Uterus (tissue), 4 donors: Measurements from ENCODE around the gene ZG16. TPM values are rescaled to one million over a fixed set of nuclear protein-coding genes. Genes with fewer than 3 reads are reported as not detected.
"Not testable (repeated sequence)": the region's sequence is repeated elsewhere in the genome, so short reads cannot be mapped to it uniquely, and the experiment has no call there.

ENCODE experiments used
- DNase-seq, 2 donors: peaks; one replicate each; pipeline ENCODE4 v3.0.0-alpha.2; 2019 to 2020
- H3K27ac ChIP-seq, 2 donors: fragments of 200-600 bp; sonication (generic); 1 replicate in 1 of 2; 2 replicates in 1 of 2; pipeline ENCODE4 v1.5.1; 2016 to 2018
- H3K27me3 ChIP-seq, 2 donors: fragments of 200-600 bp; sonication (generic); one replicate each; pipeline ENCODE4 v1.5.1; 2018 to 2019; ENCODE audit warnings: control low read depth in 1 of 2
- H3K36me3 ChIP-seq, 2 donors: fragments of 200-600 bp; sonication (generic); one replicate each; pipeline ENCODE4 v1.5.1; 2019; ENCODE audit warnings: control low read depth in 1 of 2
- H3K4me1 ChIP-seq, 2 donors: fragments of 200-600 bp; sonication (generic); one replicate each; pipeline ENCODE4 v1.5.1; 2018 to 2019; ENCODE audit warnings: control low read depth in 1 of 2
- H3K4me3 ChIP-seq, 2 donors: fragments of 200-600 bp; sonication (generic); 1 replicate in 1 of 2; 2 replicates in 1 of 2; pipeline ENCODE4 v1.5.1; 2018 to 2019; ENCODE audit warnings: mild to moderate bottlenecking in 1 of 2
- H3K9me3 ChIP-seq, 2 donors: fragments of 200-600 bp; sonication (generic); one replicate each; pipeline ENCODE4 v1.5.1; 2019; ENCODE audit warnings: control low read depth in 1 of 2
- POLR2A ChIP-seq, 2 donors: fragments of 450-650 bp; IDR thresholded peaks; one replicate each; pipeline ENCODE4 v1.6.1; 2016; ENCODE audit warnings: antibody characterized with exemption in 2 of 2, mild to moderate bottlenecking in 1 of 2, moderate library complexity in 1 of 2
- intact Hi-C: fragments of 100-400 bp; cut with DNase I; formaldehyde crosslinking; loops from one replicate; pipeline ENCODE4 v1.15.1; 2023; ENCODE audit warnings: low total_unique reads
- total RNA-seq, 4 donors: library from RNA; depleted of rRNA in 3 of 4; stranded (reverse); fragments of >200 nt in 3 of 4; gene quantifications; one replicate each; pipeline versions ENCODE4 v1.1.0 to v1.2.4, GENCODE V29; 2014 to 2023
- TF ChIP-seq, protein P1 (sequence below), 4 experiments: fragments of 200-600 bp in 2 of 4; fragments of 450-650 bp in 2 of 4; sonication (generic) in 2 of 4; IDR thresholded peaks; one replicate each; pipeline ENCODE4 v1.5.1; 2016 to 2019; ENCODE audit warnings: antibody characterized with exemption in 4 of 4, mild to moderate bottlenecking in 2 of 4, moderate library complexity in 1 of 4
- donor health status: DM: yes; HTN: yes; CAD: no.

The ZG16 gene
- total RNA-seq, 4 donors from 2014 or later: under 0.01 TPM; not detected in 3

GRCh38 chr16:29757950-29758466, 20.0 kb upstream of the ZG16 start:
- Histone ChIP-seq H3K4me3 (no peak overlapping the region), H3K27ac (no peak overlapping the region), H3K9me3 (no peaks in the 10 kb centered on the region), H3K4me1 (no peaks in the 10 kb centered on the region), H3K27me3 (no peaks in the 10 kb centered on the region), H3K36me3 (no peaks in the 10 kb centered on the region)
- TF ChIP-seq POLR2A (IDR thresholded peaks at IDR 0.05): no peak
- TF ChIP-seq, protein P1, sequence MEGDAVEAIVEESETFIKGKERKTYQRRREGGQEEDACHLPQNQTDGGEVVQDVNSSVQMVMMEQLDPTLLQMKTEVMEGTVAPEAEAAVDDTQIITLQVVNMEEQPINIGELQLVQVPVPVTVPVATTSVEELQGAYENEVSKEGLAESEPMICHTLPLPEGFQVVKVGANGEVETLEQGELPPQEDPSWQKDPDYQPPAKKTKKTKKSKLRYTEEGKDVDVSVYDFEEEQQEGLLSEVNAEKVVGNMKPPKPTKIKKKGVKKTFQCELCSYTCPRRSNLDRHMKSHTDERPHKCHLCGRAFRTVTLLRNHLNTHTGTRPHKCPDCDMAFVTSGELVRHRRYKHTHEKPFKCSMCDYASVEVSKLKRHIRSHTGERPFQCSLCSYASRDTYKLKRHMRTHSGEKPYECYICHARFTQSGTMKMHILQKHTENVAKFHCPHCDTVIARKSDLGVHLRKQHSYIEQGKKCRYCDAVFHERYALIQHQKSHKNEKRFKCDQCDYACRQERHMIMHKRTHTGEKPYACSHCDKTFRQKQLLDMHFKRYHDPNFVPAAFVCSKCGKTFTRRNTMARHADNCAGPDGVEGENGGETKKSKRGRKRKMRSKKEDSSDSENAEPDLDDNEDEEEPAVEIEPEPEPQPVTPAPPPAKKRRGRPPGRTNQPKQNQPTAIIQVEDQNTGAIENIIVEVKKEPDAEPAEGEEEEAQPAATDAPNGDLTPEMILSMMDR (IDR thresholded peaks at IDR 0.05): no peak
- intact Hi-C loops: no loop called here
- DNase-seq: no peak

- no peaks in the 10 kb centered on the region for H3K9me3 ChIP-seq
- TF ChIP-seq, protein P1 (IDR thresholded peaks at IDR 0.05): no peak
- TF ChIP-seq POLR2A (IDR thresholded peaks at IDR 0.05): no peak
- intact Hi-C loops: no loop called here
- H3K4me1 ChIP-seq: no peaks in the 10 kb centered on the region
- no peak for DNase-seq
- H3K27ac ChIP-seq: no peak overlapping the region
- H3K36me3 ChIP-seq: no peaks in the 10 kb centered on the region
- no peaks in the 10 kb centered on the region for H3K27me3 ChIP-seq
- H3K4me3 ChIP-seq: no peak overlapping the region
These were observed 17.3 kb upstream of the ZG16 start for GRCh38 chr16:29760567-29761279.

- H3K4me1 ChIP-seq, H3K36me3 ChIP-seq, H3K27ac ChIP-seq, DNase-seq, H3K9me3 ChIP-seq, H3K27me3 ChIP-seq, intact Hi-C loops, H3K4me3 ChIP-seq: not testable (repeated sequence)
These were observed 16.8 kb upstream of the ZG16 start for GRCh38 chr16:29761280-29761651.

GRCh38 chr16:29761882-29762281, 16.2 kb upstream of the ZG16 start:
- no peak overlapping the region for H3K4me3 ChIP-seq
- no peaks in the 10 kb centered on the region for H3K27me3 ChIP-seq
- intact Hi-C loops: no loop called here
- no peaks in the 10 kb centered on the region for H3K9me3 ChIP-seq
- TF ChIP-seq, protein P1 (IDR thresholded peaks at IDR 0.05): no peak
- TF ChIP-seq POLR2A (IDR thresholded peaks at IDR 0.05): no peak
- no peak for DNase-seq
- H3K4me1 ChIP-seq: no peaks in the 10 kb centered on the region
- H3K27ac ChIP-seq: no peak overlapping the region
- no peaks in the 10 kb centered on the region for H3K36me3 ChIP-seq

DNA sequence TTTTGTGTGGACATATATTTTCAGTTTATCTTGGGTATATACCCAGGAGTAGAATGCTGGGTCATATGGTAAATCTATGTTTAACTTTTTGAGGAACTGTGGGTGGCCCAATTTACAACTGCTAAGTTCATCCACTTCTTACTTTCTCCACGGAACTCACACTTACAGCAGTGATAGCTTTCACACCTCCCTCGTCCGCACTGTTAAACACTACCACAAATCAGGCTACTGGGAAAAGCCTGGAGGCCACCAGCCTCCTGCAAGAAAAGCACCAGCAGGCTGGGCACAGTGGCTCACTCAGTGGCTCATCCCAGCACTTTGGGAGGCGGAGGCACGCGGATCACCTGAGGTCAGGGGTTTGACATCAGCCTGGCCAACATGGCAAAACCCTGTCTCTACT, 14.7 kb upstream of the ZG16 start:
- Histone ChIP-seq H3K27me3 (no peaks in the 10 kb centered on the region), H3K4me3 (no peak overlapping the region), H3K27ac (no peak overlapping the region), H3K36me3 (no peaks in the 10 kb centered on the region), H3K4me1 (no peaks in the 10 kb centered on the region), H3K9me3 (no peaks in the 10 kb centered on the region)
- no peak for DNase-seq
- intact Hi-C loops: no loop called here
- TF ChIP-seq, protein P1 (IDR thresholded peaks at IDR 0.05): no peak
- no peak for TF ChIP-seq POLR2A (IDR thresholded peaks at IDR 0.05)
